ENCODE results near the gene TNC. TPM values are rescaled to one million over a fixed set of nuclear protein-coding genes. Genes with fewer than 3 reads are reported as not detected.

Gene TNC
- total RNA-seq, 2 experiments from 2014 or later: 0.05 to 0.12 TPM

DNA sequence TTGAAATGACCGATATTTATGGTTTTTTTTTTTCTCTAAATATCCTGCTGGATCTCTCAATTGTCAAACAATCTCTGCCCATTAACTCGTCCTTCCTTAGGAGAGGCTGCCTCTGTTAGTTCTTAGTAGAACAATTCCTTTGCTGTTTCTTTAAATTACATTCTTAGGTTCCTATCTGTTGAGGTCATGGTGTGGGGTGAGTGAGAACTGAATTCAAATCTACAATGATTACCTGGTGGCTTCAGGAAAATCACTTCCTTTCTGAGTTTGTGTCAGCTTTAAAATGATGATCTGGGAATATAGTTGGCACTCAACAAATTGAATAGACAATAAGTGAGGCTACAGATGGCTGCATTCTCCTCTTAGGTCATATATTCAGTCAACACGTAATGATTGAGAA lies 105.5 kb downstream of the TNC start:
- DNase-seq: no peak
- Mint-ChIP-seq H3K4me3 (no peak overlapping the region), H3K9me3 (no peaks in the 10 kb centered on the region)

DNA sequence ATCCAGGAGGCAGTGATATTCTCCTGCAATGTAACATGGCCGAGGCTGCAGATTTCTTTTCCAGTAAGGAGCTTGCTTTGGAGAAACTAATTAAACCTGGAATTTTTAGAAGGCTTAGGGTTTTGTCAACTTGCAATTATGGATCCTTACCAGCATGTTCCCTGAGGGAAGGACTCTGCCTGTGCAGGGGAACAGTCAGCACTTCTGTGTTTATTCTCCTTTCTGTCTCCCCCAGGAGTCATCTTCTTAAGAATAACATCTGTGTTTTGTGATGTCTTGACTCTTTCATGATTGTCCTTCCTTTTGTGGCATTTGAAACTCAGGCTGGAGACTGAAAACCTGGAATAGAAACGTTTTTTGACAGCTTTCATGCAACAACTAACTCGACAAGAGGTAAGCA lies 107.1 kb downstream of the TNC start:
- H3K4me1 Mint-ChIP-seq (ENCODE audit: low read depth): peaks cover 68% of the 10 kb centered on the region
- H3K4me3 Mint-ChIP-seq: no peak overlapping the region
- CTCF ChIA-PET: interaction anchor here (0.8 to 6.9 kb wide), 11 partner anchors 11 to 330 kb away, joined by 3 to 156 read pairs (median 8); partner anchors contain the start of gene TEX48
- intact Hi-C loops (cut with micrococcal nuclease): loop anchor here (5.0 kb wide), 1 partner anchor 184 kb away; no protein-coding TSS in a partner anchor
- no peak for DNase-seq
- no peak overlapping the region for H3K27ac Mint-ChIP-seq
- no peaks in the 10 kb centered on the region for H3K36me3 Mint-ChIP-seq (ENCODE audit: low read depth)
- no peaks in the 10 kb centered on the region for H3K27me3 Mint-ChIP-seq (ENCODE audit: low read depth)
- no peaks in the 10 kb centered on the region for H3K9me3 Mint-ChIP-seq

More for the DNA sequence above, 105.5 kb downstream of the TNC start:
- peaks cover 54% of the 10 kb centered on the region for H3K4me1 Mint-ChIP-seq (ENCODE audit: low read depth)
- intact Hi-C loops (cut with micrococcal nuclease): loop anchor here (5.0 kb wide), 1 partner anchor 185 kb away; no protein-coding TSS in a partner anchor
- H3K36me3 Mint-ChIP-seq (ENCODE audit: low read depth): no peaks in the 10 kb centered on the region
- CTCF ChIA-PET: interaction anchor here (0.7 to 6.9 kb wide), 16 partner anchors 19 to 351 kb away, joined by 3 to 156 read pairs (median 4); partner anchors contain the start of genes TEX48 and TNFSF8
- H3K27ac Mint-ChIP-seq: no peak overlapping the region
- no peaks in the 10 kb centered on the region for H3K27me3 Mint-ChIP-seq (ENCODE audit: low read depth)

DNA sequence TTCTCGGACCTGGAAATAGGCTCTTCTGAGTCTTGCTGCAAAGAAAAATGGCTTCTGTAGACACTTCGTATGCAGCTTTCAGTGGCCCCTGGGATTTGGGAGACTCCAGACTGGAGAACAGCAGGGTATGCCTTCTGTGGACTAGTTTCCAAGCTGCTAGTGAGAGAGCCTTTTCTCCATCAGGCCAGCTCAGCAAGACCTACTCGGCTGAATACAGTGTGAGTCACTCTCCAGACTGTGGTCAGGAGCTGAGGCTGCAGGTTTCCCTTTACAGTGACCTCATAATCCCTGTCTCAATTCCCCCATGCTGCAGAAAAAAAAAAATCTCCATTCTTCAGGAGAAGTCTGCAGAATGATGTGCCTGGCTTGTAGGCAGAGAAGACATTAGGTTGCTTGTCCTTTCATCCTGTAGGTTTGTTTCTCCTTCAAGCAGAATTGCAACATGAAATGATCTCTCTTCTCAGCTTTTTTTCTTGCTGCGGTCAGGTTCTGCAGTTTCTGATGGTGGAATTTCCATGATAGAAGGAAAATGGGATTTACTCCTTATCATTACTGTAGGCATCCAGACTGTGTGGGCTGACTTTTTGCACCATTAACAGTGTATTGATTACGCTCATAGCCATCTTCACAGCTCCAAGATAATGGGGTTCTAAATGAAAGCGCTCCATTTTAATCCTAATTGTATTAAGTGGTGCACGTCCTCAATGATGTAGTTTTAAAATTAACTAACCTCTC lies 109.3 kb downstream of the TNC start:
- no peaks in the 10 kb centered on the region for H3K9me3 Mint-ChIP-seq
- intact Hi-C loops (cut with micrococcal nuclease): loop anchor here (5.0 kb wide), 2 partner anchors 421 to 521 kb away; partner anchors contain the start of gene ATP6V1G1
- CTCF ChIA-PET: interaction anchor here (0.7 to 5.7 kb wide), 7 partner anchors 72 to 347 kb away, joined by 3 to 30 read pairs (median 4); partner anchors contain the start of gene TEX48

DNA sequence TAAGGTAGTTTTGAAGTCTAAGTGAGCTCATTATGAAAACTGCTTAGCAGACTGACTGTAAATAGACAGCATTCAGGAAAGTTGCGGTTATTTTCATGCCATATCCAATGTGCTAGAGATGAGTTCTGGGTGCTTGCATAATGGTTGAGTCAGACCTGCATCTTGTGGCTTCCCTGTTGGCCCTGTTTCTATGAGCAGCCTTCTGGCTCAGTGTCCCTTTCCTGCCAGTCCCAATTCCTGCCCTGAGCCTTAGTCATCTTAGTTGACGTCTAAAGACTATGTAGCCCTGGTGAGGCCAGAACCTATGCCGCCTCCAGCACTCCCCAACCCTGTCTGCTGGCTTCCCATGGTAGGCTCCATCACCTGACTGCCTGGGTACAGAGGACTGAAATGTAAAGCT lies 111.3 kb downstream of the TNC start:
- intact Hi-C loops (cut with micrococcal nuclease): loop anchor here (1.0 to 5.0 kb wide), 4 partner anchors 308 to 519 kb away; partner anchors contain the start of gene ATP6V1G1
- CTCF ChIA-PET: interaction anchor here (0.6 to 5.7 kb wide), 9 partner anchors 17 to 325 kb away, joined by 3 to 30 read pairs (median 4); partner anchors contain the start of gene TEX48
- DNase-seq: peak; percentile 69
- Mint-ChIP-seq H3K27me3 (ENCODE audit: low read depth) (no peaks in the 10 kb centered on the region), H3K36me3 (ENCODE audit: low read depth) (no peaks in the 10 kb centered on the region), H3K27ac (no peak overlapping the region), H3K9me3 (no peaks in the 10 kb centered on the region), H3K4me1 (ENCODE audit: low read depth) (peaks cover 71% of the 10 kb centered on the region), H3K4me3 (no peak overlapping the region)

More for the DNA sequence above, 109.3 kb downstream of the TNC start:
- Mint-ChIP-seq H3K4me1 (ENCODE audit: low read depth) (peaks cover 81% of the 10 kb centered on the region), H3K27ac (no peak overlapping the region), H3K36me3 (ENCODE audit: low read depth) (no peaks in the 10 kb centered on the region), H3K4me3 (no peak overlapping the region), H3K27me3 (ENCODE audit: low read depth) (no peaks in the 10 kb centered on the region)
- DNase-seq: peak; percentile 41

DNA sequence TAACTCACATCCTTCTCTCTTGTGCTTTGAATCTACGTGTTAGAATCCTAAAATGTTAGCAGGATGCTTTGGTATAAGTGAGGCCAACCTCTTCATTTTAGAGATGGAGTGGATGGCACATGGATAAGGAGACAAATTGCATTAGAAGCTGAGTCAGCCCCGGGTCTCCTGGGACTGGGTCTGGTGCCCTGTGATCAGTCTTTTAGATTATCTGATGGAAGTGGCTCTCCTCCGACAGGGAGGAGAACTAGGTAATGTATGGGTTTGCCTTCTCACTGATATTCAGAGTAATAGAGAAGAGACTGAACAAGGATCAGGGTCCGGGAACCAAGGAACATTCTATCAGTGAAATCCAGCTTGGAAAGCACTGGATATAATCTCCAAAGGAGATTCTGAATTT lies 112.6 kb downstream of the TNC start:
- intact Hi-C loops (cut with micrococcal nuclease): loop anchor here (2.0 to 5.0 kb wide), 5 partner anchors 37 to 518 kb away; partner anchors contain the start of genes ATP6V1G1 and TNFSF15
- Mint-ChIP-seq H3K9me3 (no peaks in the 10 kb centered on the region), H3K27me3 (ENCODE audit: low read depth) (no peaks in the 10 kb centered on the region), H3K4me1 (ENCODE audit: low read depth) (peaks cover 74% of the 10 kb centered on the region), H3K27ac (peak overlapping the region; percentile 82), H3K36me3 (ENCODE audit: low read depth) (no peaks in the 10 kb centered on the region), H3K4me3 (no peak overlapping the region)
- CTCF ChIA-PET: interaction anchor here (0.7 to 5.7 kb wide), 6 partner anchors 9 to 323 kb away, joined by 3 to 30 read pairs (median 5); partner anchors contain the start of gene TEX48
- DNase-seq: no peak

DNA sequence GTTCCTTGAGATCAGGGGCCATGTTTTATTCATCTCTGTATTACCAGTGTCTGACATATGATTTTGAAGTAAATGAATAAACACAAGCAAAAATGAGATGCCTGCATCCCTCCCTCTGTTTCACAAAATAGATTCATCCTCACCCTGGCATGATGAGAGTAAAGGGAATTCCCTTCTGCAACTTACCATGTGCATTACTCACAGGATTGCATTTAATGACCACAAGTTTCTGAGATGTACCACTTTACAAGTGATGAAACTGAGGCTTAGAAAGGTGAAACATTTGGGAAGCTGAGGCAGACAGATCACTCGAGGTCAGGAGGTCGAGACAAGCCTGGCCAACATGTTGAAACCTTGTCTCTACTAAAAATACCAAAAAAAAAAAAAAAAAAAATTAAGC lies 113.4 kb downstream of the TNC start:
- intact Hi-C loops (cut with micrococcal nuclease): loop anchor here (1.0 to 5.0 kb wide), 6 partner anchors 15 to 617 kb away; partner anchors contain the start of genes AKNA, TNFSF15 and TNFSF8
- Mint-ChIP-seq H3K27ac (peak overlapping the region; percentile 82), H3K9me3 (no peaks in the 10 kb centered on the region), H3K4me3 (no peak overlapping the region), H3K36me3 (ENCODE audit: low read depth) (no peaks in the 10 kb centered on the region), H3K4me1 (ENCODE audit: low read depth) (peaks cover 77% of the 10 kb centered on the region), H3K27me3 (ENCODE audit: low read depth) (no peaks in the 10 kb centered on the region)
- CTCF ChIA-PET: interaction anchor here (0.9 to 5.7 kb wide), 6 partner anchors 8 to 323 kb away, joined by 3 to 30 read pairs (median 4); partner anchors contain the start of gene TEX48
- peak; percentile 34 for DNase-seq

DNA sequence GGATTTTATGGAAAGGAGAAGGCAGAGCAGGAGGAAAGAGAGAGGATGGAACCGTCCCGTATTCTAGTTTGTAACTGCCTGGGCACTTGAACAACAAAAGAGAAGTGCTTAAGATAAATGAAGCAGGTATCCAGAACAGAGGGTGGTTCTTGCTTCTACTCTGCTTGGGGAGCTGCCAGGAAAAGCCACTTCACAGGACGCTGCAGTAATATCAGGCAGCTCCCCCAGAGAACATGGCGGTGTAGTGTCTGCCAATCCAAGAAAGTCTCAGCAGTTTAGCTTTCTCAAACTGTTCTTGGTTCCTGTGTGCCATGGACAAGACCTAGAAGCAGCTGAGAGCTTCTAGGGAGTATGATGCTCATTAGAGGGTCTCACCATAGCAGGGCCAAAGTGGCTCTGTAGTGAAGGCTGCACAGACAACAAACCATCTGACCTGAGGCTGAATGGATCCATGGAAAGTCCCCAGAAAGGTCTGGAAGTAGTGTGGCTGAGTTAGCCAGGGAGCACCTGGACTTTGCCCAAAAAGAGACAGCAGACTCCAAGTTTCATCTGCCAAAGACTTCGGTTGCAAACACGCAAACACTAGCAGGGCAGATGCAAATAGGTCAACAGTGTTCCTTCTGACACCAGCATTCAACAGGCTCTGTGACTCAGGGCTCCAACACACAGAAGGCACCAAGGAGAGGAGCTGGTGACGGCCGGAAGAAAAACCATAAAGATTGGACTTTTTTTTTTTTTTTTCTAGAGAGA lies 115.4 kb downstream of the TNC start:
- Mint-ChIP-seq H3K4me1 (ENCODE audit: low read depth) (peaks cover 65% of the 10 kb centered on the region), H3K27me3 (ENCODE audit: low read depth) (no peaks in the 10 kb centered on the region), H3K27ac (no peak overlapping the region), H3K36me3 (ENCODE audit: low read depth) (no peaks in the 10 kb centered on the region), H3K9me3 (no peaks in the 10 kb centered on the region), H3K4me3 (no peak overlapping the region)
- CTCF ChIA-PET: interaction anchor here (1.2 to 1.4 kb wide), 2 partner anchors 13 to 104 kb away, joined by 4 to 5 read pairs; no protein-coding TSS in a partner anchor
- DNase-seq: peak; percentile 51
- intact Hi-C loops (cut with micrococcal nuclease): loop anchor here (5.0 kb wide), 1 partner anchor 615 kb away; the partner anchor contains the start of gene AKNA

DNA sequence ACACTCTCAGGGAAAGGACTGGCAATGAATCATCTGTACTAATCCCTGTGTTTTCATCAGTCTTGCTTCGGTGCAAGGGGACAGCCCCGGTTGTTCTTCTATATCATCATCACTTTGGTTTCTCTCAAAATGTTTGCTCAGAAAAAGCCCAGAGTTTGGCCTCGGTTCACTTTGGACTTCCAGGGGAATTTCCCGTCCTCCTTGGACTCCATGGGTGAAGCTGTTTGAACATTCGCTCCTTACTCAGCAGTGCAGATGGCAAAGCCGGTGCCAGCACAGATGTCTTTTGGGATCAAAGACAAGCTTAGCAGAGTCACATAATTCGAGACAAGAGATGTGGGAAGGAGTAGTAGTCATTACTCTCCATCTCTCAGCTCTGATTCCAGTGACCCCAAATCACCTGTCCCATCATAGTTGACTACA lies 117.7 kb downstream of the TNC start:
- Mint-ChIP-seq H3K4me3 (peak overlapping the region; percentile 66), H3K9me3 (no peaks in the 10 kb centered on the region), H3K27me3 (ENCODE audit: low read depth) (no peaks in the 10 kb centered on the region), H3K36me3 (ENCODE audit: low read depth) (no peaks in the 10 kb centered on the region), H3K27ac (peak overlapping the region; percentile 83), H3K4me1 (ENCODE audit: low read depth) (peaks cover 51% of the 10 kb centered on the region)
- intact Hi-C loops (cut with micrococcal nuclease): loop anchor here (1.0 to 5.0 kb wide), 5 partner anchors 11 to 613 kb away; partner anchors contain the start of genes AKNA and TNFSF8
- DNase-seq: peak; percentile 68
- CTCF ChIA-PET: interaction anchor here (0.9 to 1.5 kb wide), 3 partner anchors 11 to 318 kb away, joined by 3 to 4 read pairs (median 3); no protein-coding TSS in a partner anchor

DNA sequence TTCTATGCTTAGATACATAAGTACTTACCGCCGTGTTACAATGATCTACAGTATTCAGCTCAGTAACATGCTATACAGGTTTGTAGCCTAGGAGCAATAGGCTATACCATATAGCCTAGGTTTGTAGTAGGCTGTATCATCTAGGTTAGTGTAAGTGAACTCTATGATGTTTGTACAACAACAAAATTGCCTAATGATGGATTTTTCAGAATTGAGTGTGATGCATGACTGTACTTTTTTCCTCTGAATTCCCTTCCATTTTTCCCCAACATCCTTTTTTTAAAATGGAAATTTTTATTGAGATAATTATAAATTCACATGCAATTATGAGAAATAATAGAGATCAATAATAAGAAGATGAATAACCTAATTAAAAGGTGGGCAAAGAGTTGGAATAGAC lies 119.6 kb downstream of the TNC start:
- no peak overlapping the region for H3K4me3 Mint-ChIP-seq
- intact Hi-C loops (cut with micrococcal nuclease): no loop called here
- no peak overlapping the region for H3K27ac Mint-ChIP-seq
- peaks cover 53% of the 10 kb centered on the region for H3K4me1 Mint-ChIP-seq (ENCODE audit: low read depth)
- no peaks in the 10 kb centered on the region for H3K9me3 Mint-ChIP-seq
- CTCF ChIA-PET: interaction anchor here (1.0 kb wide), 1 partner anchor 300 kb away, joined by 3 read pairs; no protein-coding TSS in a partner anchor
- H3K36me3 Mint-ChIP-seq (ENCODE audit: low read depth): no peaks in the 10 kb centered on the region
- DNase-seq: no peak
- H3K27me3 Mint-ChIP-seq (ENCODE audit: low read depth): no peaks in the 10 kb centered on the region

DNA sequence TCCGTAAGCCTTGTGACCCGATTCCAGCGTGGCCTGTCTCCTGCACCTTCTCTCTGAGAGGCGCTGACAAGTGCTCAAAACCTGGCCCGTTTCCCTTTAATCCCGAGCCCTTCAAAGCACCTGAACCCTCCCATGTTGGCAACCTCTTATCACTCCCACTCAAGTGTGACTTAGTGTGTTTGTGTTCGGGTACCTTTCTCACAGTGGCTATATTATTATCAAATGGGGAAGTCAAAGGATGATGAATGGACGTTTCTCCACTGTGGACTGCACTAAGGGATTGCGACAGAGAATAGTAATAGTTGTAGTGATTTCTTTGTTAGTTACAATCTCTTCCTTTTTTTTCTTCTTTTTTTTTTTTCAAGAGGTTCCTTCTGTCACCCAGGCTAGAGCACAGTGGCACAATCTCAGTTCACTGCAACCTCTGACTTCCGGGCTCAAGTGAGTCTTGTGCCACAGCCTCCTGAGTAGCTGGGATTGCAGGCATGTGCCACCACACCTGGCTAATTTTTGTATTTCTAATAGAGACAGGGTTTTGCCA lies 122.2 kb downstream of the TNC start:
- no peaks in the 10 kb centered on the region for H3K36me3 Mint-ChIP-seq (ENCODE audit: low read depth)
- H3K4me3 Mint-ChIP-seq: no peak overlapping the region
- H3K9me3 Mint-ChIP-seq: no peaks in the 10 kb centered on the region
- intact Hi-C loops (cut with micrococcal nuclease): no loop called here
- DNase-seq: no peak
- CTCF ChIA-PET: interaction anchor here (0.5 to 1.2 kb wide), 2 partner anchors 10 to 48 kb away, joined by 3 read pairs; no protein-coding TSS in a partner anchor
- H3K27ac Mint-ChIP-seq: no peak overlapping the region
- no peaks in the 10 kb centered on the region for H3K27me3 Mint-ChIP-seq (ENCODE audit: low read depth)
- peaks cover 54% of the 10 kb centered on the region for H3K4me1 Mint-ChIP-seq (ENCODE audit: low read depth)

DNA sequence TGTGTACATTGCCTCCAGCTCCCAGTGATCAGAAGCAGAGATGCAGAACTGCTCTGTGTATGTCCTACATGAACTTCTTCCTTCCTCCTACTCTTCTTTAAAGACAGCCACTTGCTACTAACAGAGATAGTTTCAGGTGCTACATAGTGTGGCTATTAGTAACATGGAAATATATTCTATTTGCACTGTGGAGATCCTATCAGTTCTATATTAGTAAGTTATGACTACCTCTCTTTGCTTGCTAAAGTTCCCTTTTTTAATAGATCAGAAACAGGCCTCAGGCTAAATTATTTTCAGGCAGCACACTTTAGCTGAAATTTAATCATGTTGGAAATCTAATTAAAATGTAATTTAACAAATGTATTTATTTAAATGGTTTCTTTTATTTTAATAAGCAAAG lies 123.2 kb downstream of the TNC start:
- Mint-ChIP-seq H3K4me3 (no peak overlapping the region), H3K27ac (no peak overlapping the region), H3K36me3 (ENCODE audit: low read depth) (no peaks in the 10 kb centered on the region), H3K27me3 (ENCODE audit: low read depth) (no peaks in the 10 kb centered on the region), H3K4me1 (ENCODE audit: low read depth) (peaks cover 54% of the 10 kb centered on the region), H3K9me3 (no peaks in the 10 kb centered on the region)
- CTCF ChIA-PET: interaction anchor here (0.7 kb wide), 1 partner anchor 188 kb away, joined by 5 read pairs; no protein-coding TSS in a partner anchor
- intact Hi-C loops (cut with micrococcal nuclease): no loop called here
- DNase-seq: no peak
